Mesothelial cell of epicardium (in vitro differentiated cells): ENCODE measurements around the gene ANKRD40. TPM values are rescaled to one million over a fixed set of nuclear protein-coding genes. Genes with fewer than 3 reads are reported as not detected.

Experiments used
- DNase-seq, 2 experiments: peaks; one replicate each; pipeline ENCODE4 v3.0.0; 2021; ENCODE audit warnings: low spot score in 2 of 2; ENCODE audit not compliant: unreplicated experiment in 2 of 2
- H3K27ac Mint-ChIP-seq: 2 replicates; pipeline ENCODE4 v1.8.0; 2021; ENCODE audit warnings: mixed read lengths
- H3K27me3 Mint-ChIP-seq: 2 replicates; pipeline ENCODE4 v1.8.0; 2021; ENCODE audit warnings: low read depth, mixed read lengths
- H3K36me3 Mint-ChIP-seq: 2 replicates; pipeline ENCODE4 v1.8.0; 2021; ENCODE audit warnings: mixed read lengths
- H3K4me1 Mint-ChIP-seq: 2 replicates; pipeline ENCODE4 v1.8.0; 2021; ENCODE audit warnings: mixed read lengths
- H3K4me3 Mint-ChIP-seq: 2 replicates; pipeline ENCODE4 v1.8.0; 2021; ENCODE audit warnings: mild to moderate bottlenecking, moderate library complexity, mixed read lengths
- H3K9me3 Mint-ChIP-seq: 2 replicates; pipeline ENCODE4 v1.8.0; 2021; ENCODE audit warnings: mixed read lengths
- total RNA-seq: library from RNA; stranded (reverse); gene quantifications from 3 replicates; pipeline ENCODE4 v1.2.1, GENCODE V29; 2021
- TF ChIP-seq, protein P1 (sequence below): fragments of 200-600 bp; sonication (generic); IDR thresholded peaks from one replicate; pipeline ENCODE4 v1.5.0; 2021; ENCODE audit warnings: antibody characterized with exemption; ENCODE audit not compliant: unreplicated experiment

ANKRD40 gene
- total RNA-seq, 1 donor from 2014 or later = 35.9 TPM

DNA sequence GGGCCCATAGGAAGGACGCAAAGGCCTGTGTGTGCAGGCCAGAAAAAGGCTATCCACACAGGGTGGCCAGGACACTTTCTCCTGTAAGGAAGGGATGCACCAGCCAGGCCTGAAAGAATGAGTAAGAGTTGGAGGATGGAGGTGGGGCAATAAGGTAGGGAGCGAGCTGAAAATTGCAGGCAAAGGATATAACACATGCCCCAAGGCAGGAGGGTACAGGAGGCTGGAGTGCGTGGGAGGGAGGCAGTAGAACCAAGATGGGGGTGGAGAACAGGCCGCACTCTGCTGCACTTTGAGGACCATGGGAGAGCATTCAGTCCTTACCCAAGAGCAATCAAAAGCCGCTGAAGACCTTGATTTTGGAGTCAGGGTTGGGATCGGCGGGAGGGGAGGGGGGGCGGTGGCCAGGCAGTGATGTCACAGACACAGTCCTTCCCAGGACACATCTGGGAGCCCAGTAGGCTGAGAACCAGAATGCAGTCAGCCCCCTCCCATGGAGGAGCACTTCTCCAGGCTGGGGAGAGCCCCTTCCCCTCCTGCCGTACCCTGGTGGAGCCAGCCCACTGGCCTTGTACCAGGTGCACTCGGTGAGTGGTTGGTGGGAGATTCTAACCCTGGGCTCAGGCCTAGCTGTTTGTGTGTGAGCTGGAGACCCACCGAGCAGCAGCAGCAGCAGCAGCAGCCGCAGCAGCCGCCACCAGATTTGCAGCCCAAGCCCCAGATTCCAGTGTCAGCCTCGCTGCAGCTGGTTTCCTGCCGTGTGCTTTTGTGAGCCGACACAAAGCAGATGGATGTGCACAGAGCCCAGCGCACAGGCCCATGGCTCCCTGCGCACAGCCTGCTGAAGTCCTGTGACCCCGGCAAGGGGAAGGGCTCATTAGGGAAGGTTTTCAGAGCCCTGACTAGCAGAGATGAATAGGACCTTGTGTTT is 17.5 kb downstream of the ANKRD40 start:
- H3K36me3 Mint-ChIP-seq = peaks cover 5% of the 10 kb centered on the region
- peaks cover 42% of the 10 kb centered on the region for H3K4me1 Mint-ChIP-seq
- H3K27ac Mint-ChIP-seq = no peak overlapping the region
- no peak for DNase-seq
- no peaks in the 10 kb centered on the region for H3K9me3 Mint-ChIP-seq
- TF ChIP-seq, protein P1, sequence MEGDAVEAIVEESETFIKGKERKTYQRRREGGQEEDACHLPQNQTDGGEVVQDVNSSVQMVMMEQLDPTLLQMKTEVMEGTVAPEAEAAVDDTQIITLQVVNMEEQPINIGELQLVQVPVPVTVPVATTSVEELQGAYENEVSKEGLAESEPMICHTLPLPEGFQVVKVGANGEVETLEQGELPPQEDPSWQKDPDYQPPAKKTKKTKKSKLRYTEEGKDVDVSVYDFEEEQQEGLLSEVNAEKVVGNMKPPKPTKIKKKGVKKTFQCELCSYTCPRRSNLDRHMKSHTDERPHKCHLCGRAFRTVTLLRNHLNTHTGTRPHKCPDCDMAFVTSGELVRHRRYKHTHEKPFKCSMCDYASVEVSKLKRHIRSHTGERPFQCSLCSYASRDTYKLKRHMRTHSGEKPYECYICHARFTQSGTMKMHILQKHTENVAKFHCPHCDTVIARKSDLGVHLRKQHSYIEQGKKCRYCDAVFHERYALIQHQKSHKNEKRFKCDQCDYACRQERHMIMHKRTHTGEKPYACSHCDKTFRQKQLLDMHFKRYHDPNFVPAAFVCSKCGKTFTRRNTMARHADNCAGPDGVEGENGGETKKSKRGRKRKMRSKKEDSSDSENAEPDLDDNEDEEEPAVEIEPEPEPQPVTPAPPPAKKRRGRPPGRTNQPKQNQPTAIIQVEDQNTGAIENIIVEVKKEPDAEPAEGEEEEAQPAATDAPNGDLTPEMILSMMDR = no peak
- H3K4me3 Mint-ChIP-seq = no peak overlapping the region
- no peaks in the 10 kb centered on the region for H3K27me3 Mint-ChIP-seq

DNA sequence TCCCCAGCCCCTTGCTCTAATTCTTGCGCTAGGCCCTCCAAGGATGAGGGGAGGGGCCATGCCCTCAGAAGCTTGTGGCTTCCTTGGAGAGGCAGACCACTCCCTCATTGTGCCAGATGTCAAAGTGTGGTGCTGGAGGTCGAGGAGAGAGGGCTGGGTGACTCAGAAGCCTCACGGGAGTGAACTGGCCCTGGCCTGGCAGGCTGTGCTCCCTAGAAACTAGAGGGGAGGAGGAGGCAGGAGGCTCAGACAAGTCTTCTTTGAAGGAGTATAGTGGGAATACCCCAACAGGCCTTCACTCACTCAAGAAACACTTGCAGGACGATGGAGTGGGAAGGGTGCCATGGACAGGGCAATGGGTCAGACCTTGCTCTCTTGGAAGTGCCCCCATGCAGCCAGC is 18.5 kb downstream of the ANKRD40 start:
- no peak overlapping the region for H3K4me3 Mint-ChIP-seq
- H3K4me1 Mint-ChIP-seq = peaks cover 38% of the 10 kb centered on the region
- no peak for DNase-seq
- no peaks in the 10 kb centered on the region for H3K9me3 Mint-ChIP-seq
- TF ChIP-seq, protein P1 = no peak
- peaks cover 1% of the 10 kb centered on the region for H3K36me3 Mint-ChIP-seq
- no peaks in the 10 kb centered on the region for H3K27me3 Mint-ChIP-seq
- H3K27ac Mint-ChIP-seq = no peak overlapping the region

DNA sequence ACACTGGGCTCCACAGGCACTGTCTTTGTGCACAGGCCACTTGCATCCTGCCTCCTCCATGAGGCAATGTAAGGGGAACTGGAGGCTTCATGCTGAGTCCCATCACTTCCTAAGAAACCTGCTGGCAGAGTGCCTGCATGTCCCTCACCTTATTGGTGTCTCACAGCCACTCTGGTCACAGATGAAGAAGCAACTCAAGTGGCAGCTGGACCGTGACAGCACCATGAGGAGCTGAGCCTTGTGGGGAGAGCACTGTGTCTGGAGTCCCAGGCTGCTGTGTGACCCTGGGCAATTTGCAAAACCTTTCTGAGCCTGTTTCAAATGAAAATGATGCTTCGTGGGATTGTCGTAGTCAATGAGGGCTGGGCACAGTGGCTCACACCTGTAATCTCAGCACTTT is 19.5 kb downstream of the ANKRD40 start:
- Mint-ChIP-seq H3K4me3 (no peak overlapping the region), H3K27me3 (no peaks in the 10 kb centered on the region), H3K9me3 (no peaks in the 10 kb centered on the region), H3K36me3 (no peaks in the 10 kb centered on the region), H3K27ac (no peak overlapping the region), H3K4me1 (peaks cover 33% of the 10 kb centered on the region)
- DNase-seq = no peak
- TF ChIP-seq, protein P1 = no peak

DNA sequence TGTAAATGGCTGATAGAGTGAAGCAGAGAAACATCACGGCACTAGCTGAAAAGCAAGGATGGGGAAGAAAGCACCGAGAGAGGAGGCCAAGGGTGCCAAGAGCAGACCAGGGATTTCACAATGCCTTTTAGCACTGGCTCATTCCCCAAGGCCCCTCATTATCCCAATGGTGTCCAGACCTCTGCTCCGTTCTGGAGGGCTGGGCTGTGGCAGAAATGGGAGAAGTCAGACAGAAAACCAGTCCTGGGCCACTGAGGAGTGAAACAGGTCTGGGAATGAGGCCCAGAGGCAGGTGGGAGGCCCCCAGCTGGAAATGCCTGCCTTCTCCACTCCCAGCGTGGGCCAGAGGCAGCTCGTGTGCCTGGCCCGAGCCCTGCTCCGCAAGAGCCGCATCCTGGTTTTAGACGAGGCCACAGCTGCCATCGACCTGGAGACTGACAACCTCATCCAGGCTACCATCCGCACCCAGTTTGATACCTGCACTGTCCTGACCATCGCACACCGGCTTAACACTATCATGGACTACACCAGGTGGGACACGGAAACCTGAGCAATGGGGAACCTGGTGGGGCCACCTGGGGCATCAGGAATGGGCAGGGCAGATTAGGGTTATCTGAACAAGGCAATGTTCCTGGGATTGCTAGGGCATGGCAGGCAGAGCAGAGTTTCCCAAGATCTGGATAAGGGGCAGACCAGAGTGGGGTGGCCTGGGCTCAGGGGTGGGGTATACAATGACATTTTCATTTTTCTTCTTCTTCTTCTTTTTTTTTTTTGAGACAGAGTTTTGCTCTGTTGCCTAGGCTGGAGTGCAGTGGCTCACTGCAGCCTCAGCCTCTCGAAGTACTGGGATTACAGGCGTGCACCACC is 20.3 kb downstream of the ANKRD40 start:
- TF ChIP-seq, protein P1 = no peak
- Mint-ChIP-seq H3K9me3 (no peaks in the 10 kb centered on the region), H3K4me1 (peaks cover 26% of the 10 kb centered on the region), H3K27me3 (no peaks in the 10 kb centered on the region), H3K4me3 (no peak overlapping the region), H3K27ac (no peak overlapping the region), H3K36me3 (no peaks in the 10 kb centered on the region)
- no peak for DNase-seq

DNA sequence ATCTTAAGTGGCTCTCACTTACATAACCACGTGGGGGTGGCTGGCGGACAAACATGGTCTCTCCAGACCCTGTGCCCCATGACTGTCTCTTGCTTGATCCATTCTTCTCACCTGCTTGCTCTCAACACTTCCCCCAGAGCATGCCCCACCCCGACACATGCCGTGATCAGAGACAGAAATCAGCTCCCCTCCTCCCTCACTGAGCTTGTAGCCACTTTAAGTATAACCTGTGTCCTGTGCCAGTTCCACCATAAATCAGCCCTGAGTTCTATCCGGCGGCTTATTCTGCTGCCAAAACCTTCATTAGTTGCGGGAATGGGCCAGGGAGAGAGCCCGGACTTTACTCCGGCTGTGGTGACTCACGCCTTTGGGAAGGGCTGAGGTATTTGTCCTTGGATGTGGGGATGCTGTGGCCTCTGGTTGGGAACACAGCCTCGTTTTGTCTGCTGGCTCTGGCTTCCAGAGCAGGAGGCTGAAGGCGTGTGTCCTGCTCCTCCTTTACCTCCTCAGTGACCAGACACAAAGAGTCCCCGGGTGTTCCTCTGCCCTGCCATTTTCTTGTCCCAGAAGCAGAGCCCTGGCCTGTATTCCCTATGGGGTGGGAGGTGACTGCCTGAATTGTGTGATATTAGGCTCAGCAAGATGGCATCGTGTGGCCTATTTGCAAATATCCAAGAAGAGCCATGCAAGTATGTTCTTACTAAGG is 21.1 kb downstream of the ANKRD40 start:
- no peaks in the 10 kb centered on the region for H3K27me3 Mint-ChIP-seq
- H3K4me1 Mint-ChIP-seq = peaks cover 19% of the 10 kb centered on the region
- no peak for DNase-seq
- no peaks in the 10 kb centered on the region for H3K36me3 Mint-ChIP-seq
- H3K4me3 Mint-ChIP-seq = no peak overlapping the region
- H3K9me3 Mint-ChIP-seq = no peaks in the 10 kb centered on the region
- TF ChIP-seq, protein P1 = no peak
- H3K27ac Mint-ChIP-seq = no peak overlapping the region
